UCSD-AML1 (cell line): Measurements from ENCODE around the gene DGKA.
"Not testable (repeated sequence)": the region's sequence is repeated elsewhere in the genome, so short reads cannot be mapped to it uniquely, and the experiment has no call there.

Experiments
- DNase-seq: peaks from one replicate; lab custom pipeline; 2025; ENCODE audit not compliant: unreplicated experiment; lab: John Stamatoyannopoulos, UW

DGKA gene

GRCh38 chr12:55930771-55931316 is at the start of gene DGKA:
DGKA (plus strand) TSS chr12:55931162; CDS start chr12:55936504, 5,342 bp downstream.
- DNase-seq = peak; percentile 65

GRCh38 chr12:55885113-55885512 is 45.8 kb upstream of the DGKA start:
- no peak for DNase-seq

- no peak for DNase-seq
Measured at GRCh38 chr12:55891310-55891709, 39.7 kb upstream of the DGKA start.

- no peak for DNase-seq
Measured at GRCh38 chr12:55893723-55894122, 37.2 kb upstream of the DGKA start.

GRCh38 chr12:55899082-55899481 is 31.9 kb upstream of the DGKA start:
- no peak for DNase-seq

- DNase-seq = no peak
Measured at GRCh38 chr12:55901881-55902490, 29.0 kb upstream of the DGKA start.

GRCh38 chr12:55906056-55906455 is 24.9 kb upstream of the DGKA start:
- no peak for DNase-seq

- DNase-seq = no peak
Measured at GRCh38 chr12:55908726-55909512, 22.0 kb upstream of the DGKA start.

- no peak for DNase-seq
Measured at GRCh38 chr12:55909513-55909884, 21.5 kb upstream of the DGKA start.

GRCh38 chr12:55912908-55913307 is 18.1 kb upstream of the DGKA start:
- no peak for DNase-seq

- DNase-seq = no peak
Measured at GRCh38 chr12:55915482-55915859, 15.5 kb upstream of the DGKA start.

GRCh38 chr12:55919032-55919431 is 11.9 kb upstream of the DGKA start:
- DNase-seq = not testable (repeated sequence)

GRCh38 chr12:55922126-55922525 is 8.8 kb upstream of the DGKA start:
- no peak for DNase-seq

- DNase-seq = not testable (repeated sequence)
Measured at GRCh38 chr12:55923648-55924047, 7.3 kb upstream of the DGKA start.

GRCh38 chr12:55925371-55925770 is 5.6 kb upstream of the DGKA start:
- no peak for DNase-seq

GRCh38 chr12:55925870-55926737 is 4.9 kb upstream of the DGKA start:
- no peak for DNase-seq

- DNase-seq = peak; percentile 94
Measured at GRCh38 chr12:55926738-55927587, 4.0 kb upstream of the DGKA start.

GRCh38 chr12:55927588-55928502 is 3.1 kb upstream of the DGKA start, which contains the start of gene PYM1:
PYM1 (minus strand) TSS chr12:55927894; CDS start chr12:55927761, 133 bp downstream.
- DNase-seq = peak; percentile 86

GRCh38 chr12:55929306-55929791 is 1.6 kb upstream of the DGKA start:
- DNase-seq = peak; percentile 55
